ENCODE results near the gene ANKRD55.

ANKRD55 gene

GRCh38 chr5:56119050-56119449, 114.1 kb downstream of the ANKRD55 start:
- TF ChIP-seq FOXA1 (IDR thresholded peaks at IDR 0.05) (no peak), ARNT (IDR thresholded peaks at IDR 0.05) (no peak), BHLHE40 (IDR thresholded peaks at IDR 0.05; ENCODE audit: borderline replicate concordance) (no peak), L3MBTL2 (conservative IDR thresholded peaks at IDR 0.05) (no peak), SUZ12 (IDR thresholded peaks at IDR 0.05) (no peak), FOXK2 (IDR thresholded peaks at IDR 0.05) (no peak), PKNOX1 (IDR thresholded peaks at IDR 0.05) (no peak), ZNF384 (IDR thresholded peaks at IDR 0.05) (no peak), HDGF (IDR thresholded peaks at IDR 0.05; ENCODE audit: borderline replicate concordance) (no peak), LEF1 (IDR thresholded peaks at IDR 0.05; ENCODE audit: borderline replicate concordance) (no peak), FOXM1 (IDR thresholded peaks at IDR 0.05; ENCODE audit: borderline replicate concordance) (no peak), ELF4 (IDR thresholded peaks at IDR 0.05) (no peak), CTBP1 (IDR thresholded peaks at IDR 0.05; ENCODE audit: borderline replicate concordance) (no peak)
- ChIA-PET CTCF (no interaction called here), POLR2A (no interaction called here)
- no peak for DNase-seq (ENCODE audit: extremely low spot score)

- ChIA-PET POLR2A (interaction anchor here (0.6 kb wide), 1 partner anchor 22 kb away, joined by 3 read pairs; no protein-coding TSS in a partner anchor), CTCF (no interaction called here)
- DNase-seq (ENCODE audit: extremely low spot score) = no peak
- no peak for TF ChIP-seq FOXM1 (IDR thresholded peaks at IDR 0.05; ENCODE audit: borderline replicate concordance)
- TF ChIP-seq FOXK2 (IDR thresholded peaks at IDR 0.05) = no peak
- TF ChIP-seq CTBP1 (IDR thresholded peaks at IDR 0.05; ENCODE audit: borderline replicate concordance) = no peak
- TF ChIP-seq TARDBP (IDR thresholded peaks at IDR 0.05) = no peak
- no peak for TF ChIP-seq ARNT (IDR thresholded peaks at IDR 0.05)
- no peak for TF ChIP-seq FOXA1 (IDR thresholded peaks at IDR 0.05)
- TF ChIP-seq SUZ12 (IDR thresholded peaks at IDR 0.05) = no peak
- no peak for TF ChIP-seq LEF1 (IDR thresholded peaks at IDR 0.05; ENCODE audit: borderline replicate concordance)
- no peak for TF ChIP-seq HDGF (IDR thresholded peaks at IDR 0.05; ENCODE audit: borderline replicate concordance)
- TF ChIP-seq BHLHE40 (IDR thresholded peaks at IDR 0.05; ENCODE audit: borderline replicate concordance) = no peak
- no peak for TF ChIP-seq ZNF384 (IDR thresholded peaks at IDR 0.05)
- TF ChIP-seq PKNOX1 (IDR thresholded peaks at IDR 0.05) = no peak
- TF ChIP-seq ELF4 (IDR thresholded peaks at IDR 0.05) = no peak
- TF ChIP-seq L3MBTL2 (conservative IDR thresholded peaks at IDR 0.05) = no peak
These were observed 116.5 kb downstream of the ANKRD55 start for GRCh38 chr5:56116599-56117141.

GRCh38 chr5:56115589-56115988, 117.5 kb downstream of the ANKRD55 start:
- no peak for TF ChIP-seq L3MBTL2 (conservative IDR thresholded peaks at IDR 0.05)
- TF ChIP-seq LEF1 (IDR thresholded peaks at IDR 0.05; ENCODE audit: borderline replicate concordance) = no peak
- no peak for TF ChIP-seq FOXA1 (IDR thresholded peaks at IDR 0.05)
- no peak for TF ChIP-seq ARNT (IDR thresholded peaks at IDR 0.05)
- no peak for TF ChIP-seq HDGF (IDR thresholded peaks at IDR 0.05; ENCODE audit: borderline replicate concordance)
- TF ChIP-seq SP1 (IDR thresholded peaks at IDR 0.05) = no peak
- TF ChIP-seq TARDBP (IDR thresholded peaks at IDR 0.05) = no peak
- no peak for TF ChIP-seq ZNF384 (IDR thresholded peaks at IDR 0.05)
- TF ChIP-seq CTBP1 (IDR thresholded peaks at IDR 0.05; ENCODE audit: borderline replicate concordance) = no peak
- no peak for TF ChIP-seq PKNOX1 (IDR thresholded peaks at IDR 0.05)
- no peak for TF ChIP-seq FOXM1 (IDR thresholded peaks at IDR 0.05; ENCODE audit: borderline replicate concordance)
- no peak for TF ChIP-seq FOXK2 (IDR thresholded peaks at IDR 0.05)
- no peak for TF ChIP-seq BHLHE40 (IDR thresholded peaks at IDR 0.05; ENCODE audit: borderline replicate concordance)
- no peak for TF ChIP-seq NFRKB (IDR thresholded peaks at IDR 0.05)
- CTCF ChIA-PET = no interaction called here
- no peak for DNase-seq (ENCODE audit: extremely low spot score)
- POLR2A ChIA-PET = no interaction called here

- peak; percentile 39; the same call in 1 of the 2 replicates for TF ChIP-seq ZNF384 (IDR thresholded peaks at IDR 0.05)
- no peak for TF ChIP-seq LEF1 (IDR thresholded peaks at IDR 0.05; ENCODE audit: borderline replicate concordance)
- DNase-seq (ENCODE audit: extremely low spot score) = peak; percentile 36
- CTCF ChIA-PET = interaction anchor here (0.6 kb wide), 1 partner anchor 117 kb away, joined by 3 read pairs; the partner anchor contains the start of gene IL6ST
- POLR2A ChIA-PET = no interaction called here
These were observed 120.5 kb downstream of the ANKRD55 start for GRCh38 chr5:56112526-56113121.

GRCh38 chr5:56111404-56111781, 121.7 kb downstream of the ANKRD55 start:
- CTCF ChIA-PET = no interaction called here
- DNase-seq (ENCODE audit: extremely low spot score) = no peak
- POLR2A ChIA-PET = no interaction called here
- TF ChIP-seq BHLHE40 (IDR thresholded peaks at IDR 0.05; ENCODE audit: borderline replicate concordance) = no peak
- TF ChIP-seq PKNOX1 (IDR thresholded peaks at IDR 0.05) = no peak
- no peak for TF ChIP-seq ZNF384 (IDR thresholded peaks at IDR 0.05)
- TF ChIP-seq TARDBP (IDR thresholded peaks at IDR 0.05) = no peak
- TF ChIP-seq FOXM1 (IDR thresholded peaks at IDR 0.05; ENCODE audit: borderline replicate concordance) = no peak
- no peak for TF ChIP-seq NFRKB (IDR thresholded peaks at IDR 0.05)

All from HEK293T (cell line).